A549 treated with Hydrocortisone at 1 μM for 4 hours (cell line): ENCODE data around the gene FAM24A. TPM values are rescaled to one million over a fixed set of nuclear protein-coding genes. Genes with fewer than 3 reads are reported as not detected.

ENCODE experiments used
- total RNA-seq: library from RNA; stranded (reverse); fragments of 200-300 nt; extraction: Qiagen RNA extraction; gene quantifications from 5 replicates; pipeline ENCODE4 v1.2.3, GENCODE V29; 2022

FAM24A gene, protein sequence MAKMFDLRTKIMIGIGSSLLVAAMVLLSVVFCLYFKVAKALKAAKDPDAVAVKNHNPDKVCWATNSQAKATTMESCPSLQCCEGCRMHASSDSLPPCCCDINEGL
- not detected in 5 replicates for total RNA-seq

GRCh38 chr10:122910310-122910709, at the start of gene FAM24A:
FAM24A (plus strand) TSS chr10:122910610; CDS start chr10:122911635, 1,025 bp downstream.

DNA sequence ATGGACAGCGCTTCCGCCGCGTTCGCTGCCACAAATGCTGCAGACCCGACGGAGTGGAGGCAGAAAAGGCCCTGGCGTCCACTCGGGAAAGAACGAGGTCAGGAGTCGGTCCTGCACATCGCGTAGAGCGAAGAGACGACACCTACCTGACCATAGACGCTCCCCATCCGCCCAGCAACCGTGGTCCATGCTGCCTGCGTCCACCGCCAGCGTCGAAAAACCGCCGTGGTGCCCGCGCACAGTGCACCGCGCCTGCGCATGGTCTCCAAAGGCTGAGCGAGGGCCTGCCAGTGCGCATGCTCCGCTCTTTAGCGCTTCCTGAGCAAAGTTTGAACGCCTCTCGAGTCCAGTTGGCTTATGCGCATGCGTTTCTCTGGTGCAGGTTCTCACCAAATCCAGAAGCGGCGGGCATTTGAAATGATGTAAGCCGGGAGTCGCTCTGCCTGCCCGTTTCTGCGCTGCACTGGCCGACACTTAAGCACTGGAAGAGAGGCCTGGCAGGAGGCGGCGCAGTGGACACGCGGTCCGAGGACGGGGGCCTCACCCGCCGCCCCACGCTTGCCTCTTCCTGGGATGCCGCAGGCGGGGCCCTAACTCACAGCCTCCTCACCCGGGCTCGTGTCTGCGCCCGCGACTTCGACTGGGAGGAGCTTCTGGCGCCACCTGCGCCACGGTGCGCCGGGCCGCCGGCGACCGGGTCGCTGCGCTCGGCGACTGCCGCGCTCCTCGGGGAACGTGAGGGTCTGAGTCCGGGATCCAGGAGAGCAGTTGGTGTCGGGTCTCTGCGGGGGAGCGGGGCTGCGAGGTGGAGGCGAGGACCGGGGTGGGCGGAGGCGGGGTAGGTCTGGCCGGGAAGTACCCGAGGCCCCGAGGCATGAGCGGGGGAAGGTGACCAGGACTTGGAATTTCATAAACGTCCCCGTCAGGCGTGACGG, 30.8 kb upstream of the FAM24A start, which contains the start of gene FAM24B:
FAM24B (minus strand) TSS at position 243 of the 935 bp plus-strand sequence. CDS start 29,066 bp downstream, outside the sequence.

DNA sequence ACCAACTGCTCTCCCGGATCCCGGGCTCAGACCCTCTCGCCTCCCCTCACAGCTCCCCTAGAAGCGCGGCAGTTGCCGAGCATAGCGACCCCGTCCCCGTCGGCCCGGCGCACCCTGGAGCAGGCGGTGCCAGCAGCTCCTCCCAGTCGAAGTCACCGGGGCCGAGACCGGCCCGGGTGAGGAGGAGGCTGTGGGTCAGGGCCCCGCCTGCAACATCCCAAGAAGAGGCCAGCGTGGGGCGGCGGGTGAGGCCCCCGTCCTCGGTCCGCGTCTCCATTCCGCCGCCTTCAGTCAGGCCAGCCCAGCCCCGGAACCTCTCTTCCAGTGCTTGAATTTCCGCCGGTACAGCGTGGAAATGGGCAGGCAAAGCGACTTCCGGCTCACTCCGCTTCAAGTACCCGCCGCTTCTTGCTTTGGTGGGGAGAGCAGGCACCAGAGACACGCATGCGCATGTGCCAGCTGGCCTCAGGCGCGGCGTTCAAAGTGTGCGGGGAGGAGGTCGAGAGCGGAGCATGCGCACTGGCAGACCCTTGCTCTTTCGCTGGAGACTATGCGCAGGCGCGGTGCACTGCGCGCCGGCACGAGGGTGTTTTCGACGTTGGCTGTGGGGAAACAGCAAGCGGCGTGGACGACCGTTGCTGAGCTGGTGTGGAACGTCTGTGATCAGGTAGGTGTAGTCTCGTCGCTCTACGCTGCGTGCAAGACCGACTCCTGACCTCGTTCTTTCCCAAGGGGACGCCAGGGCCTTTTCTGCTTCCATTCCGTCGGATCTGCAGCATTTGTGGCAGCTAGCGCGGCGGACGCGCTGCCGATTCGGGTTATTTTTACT, 43.7 kb downstream of the FAM24A start, which contains the start of gene C10orf88:
C10orf88 (minus strand) TSS at position 326 of the 829 bp plus-strand sequence; CDS start at position 277, 49 bp downstream.

Other genes with a start within 250 kb of the FAM24A start
- not detected in 5 replicates for gene C10orf120, start 210.8 kb upstream of the FAM24A start, total RNA-seq
- 1.3 to 1.4 TPM (median 1.3 TPM) in 5 replicates for gene CUZD1, start 64.8 kb upstream of the FAM24A start, total RNA-seq
- 10.7 to 13.0 TPM (median 12.3 TPM) in 5 replicates for gene FAM24B, start 31.0 kb upstream of the FAM24A start, total RNA-seq
- gene C10orf88, start 43.6 kb downstream of the FAM24A start, total RNA-seq = 5.7 to 9.8 TPM (median 9.1 TPM) in 5 replicates
- 3.7 to 4.8 TPM (median 4.2 TPM) in 5 replicates for gene PSTK, start 69.8 kb downstream of the FAM24A start, total RNA-seq
- 5.5 to 8.7 TPM (median 6.3 TPM) in 5 replicates for gene IKZF5, start 98.2 kb downstream of the FAM24A start, total RNA-seq
- 5.6 to 9.9 TPM (median 8.7 TPM) in 5 replicates for gene ACADSB, start 98.4 kb downstream of the FAM24A start, total RNA-seq
- 0.08 to 0.13 TPM in 2 of 5 replicates, not detected in the others for gene HMX3, start 225.4 kb downstream of the FAM24A start, total RNA-seq
- gene HMX2, start 237.5 kb downstream of the FAM24A start, total RNA-seq = 0.10 to 0.15 TPM (median 0.12 TPM) in 4 of 5 replicates, not detected in the other
- 166 to 198 TPM (median 169 TPM) in 5 replicates for gene BUB3, start 243.8 kb downstream of the FAM24A start, total RNA-seq